Liver (tissue), 9 donors: Measurements from ENCODE around the gene DNAAF5. TPM values are rescaled to one million over a fixed set of nuclear protein-coding genes. Genes with fewer than 3 reads are reported as not detected.

Source experiments
- DNase-seq: peaks from one replicate; pipeline ENCODE4 v3.0.0-alpha.2; 2017; ENCODE audit warnings: low spot score
- H3K27ac ChIP-seq, 2 donors: one replicate each; pipeline ENCODE4 v1.7.0; 2013; ENCODE audit warnings: inconsistent platforms in 2 of 2, low read length in 2 of 2, control low read depth in 1 of 2, low read depth in 1 of 2, mild to moderate bottlenecking in 1 of 2
- H3K27me3 ChIP-seq, 4 donors: one replicate each; pipeline versions ENCODE4 v1.6.1 to v1.7.0; 2013; ENCODE audit warnings: low read length in 3 of 4, inconsistent platforms in 1 of 4, mild to moderate bottlenecking in 1 of 4, moderate library complexity in 1 of 4; ENCODE audit not compliant: control insufficient read depth in 4 of 4, insufficient read depth in 4 of 4
- H3K36me3 ChIP-seq, 4 donors: one replicate each; pipeline versions ENCODE4 v1.6.1 to v1.7.0; 2013; ENCODE audit warnings: low read length in 3 of 4, mild to moderate bottlenecking in 3 of 4, low read depth in 1 of 4, moderate library complexity in 1 of 4; ENCODE audit not compliant: control insufficient read depth in 4 of 4, insufficient read depth in 3 of 4
- H3K4me1 ChIP-seq, 4 donors: one replicate each; pipeline versions ENCODE4 v1.6.1 to v1.7.0; 2013; ENCODE audit warnings: low read length in 3 of 4, mild to moderate bottlenecking in 3 of 4, moderate library complexity in 1 of 4; ENCODE audit not compliant: control insufficient read depth in 4 of 4, insufficient read depth in 4 of 4
- H3K4me3 ChIP-seq, 3 donors: one replicate each; pipeline versions ENCODE4 v1.6.1 to v1.7.0; 2013; ENCODE audit warnings: low read length in 3 of 3, control low read depth in 1 of 3, low read depth in 1 of 3, mild to moderate bottlenecking in 1 of 3
- H3K9ac ChIP-seq, 2 donors: one replicate each; pipeline ENCODE4 v1.7.0; 2013; ENCODE audit warnings: low read length in 2 of 2, mild to moderate bottlenecking in 2 of 2, moderate library complexity in 2 of 2, control low read depth in 1 of 2, low read depth in 1 of 2
- H3K9me3 ChIP-seq, 4 donors: one replicate each; pipeline versions ENCODE4 v1.6.1 to v1.7.0; 2013; ENCODE audit warnings: low read length in 3 of 4; ENCODE audit not compliant: control insufficient read depth in 4 of 4
- ATF3 ChIP-seq: IDR thresholded peaks from 2 replicates; pipeline ENCODE4 v1.6.1; 2016; ENCODE audit warnings: antibody characterized with exemption
- CTCF ChIP-seq: fragments of 150-350 bp; IDR thresholded peaks from 2 replicates; pipeline ENCODE4 v1.5.1; 2017; ENCODE audit warnings: improper control_type of control experiment, low read depth, low read length; ENCODE audit not compliant: missing input control
- EGR1 ChIP-seq, 2 donors: IDR thresholded peaks; 2 replicates each; pipeline ENCODE4 v1.6.1; 2016 to 2018; ENCODE audit warnings: antibody characterized with exemption in 2 of 2, low read depth in 2 of 2
- FOXA1 ChIP-seq: IDR thresholded peaks from 2 replicates; pipeline ENCODE4 v1.6.1; 2016; ENCODE audit warnings: antibody characterized with exemption
- FOXA2 ChIP-seq: IDR thresholded peaks from 2 replicates; pipeline ENCODE4 v1.6.1; 2016; ENCODE audit warnings: antibody characterized with exemption
- GABPA ChIP-seq, 2 donors: IDR thresholded peaks in 1 of 2; conservative IDR thresholded peaks in 1 of 2; 2 replicates each; pipeline ENCODE4 v1.6.1; 2016; ENCODE audit warnings: antibody characterized with exemption in 2 of 2, mild to moderate bottlenecking in 1 of 2, moderate library complexity in 1 of 2
- HNF4A ChIP-seq, 2 donors: conservative IDR thresholded peaks; 2 replicates each; pipeline ENCODE4 v1.6.1; 2016; ENCODE audit warnings: antibody characterized with exemption in 2 of 2, mild to moderate bottlenecking in 2 of 2
- HNF4G ChIP-seq: IDR thresholded peaks from 2 replicates; pipeline ENCODE4 v1.6.1; 2016; ENCODE audit warnings: antibody characterized with exemption
- JUND ChIP-seq, 2 donors: IDR thresholded peaks; 2 replicates each; pipeline ENCODE4 v1.6.1; 2016; ENCODE audit warnings: antibody characterized with exemption in 2 of 2
- MAX ChIP-seq: IDR thresholded peaks from 2 replicates; pipeline ENCODE4 v1.6.1; 2016; ENCODE audit warnings: antibody characterized with exemption
- NR2F2 ChIP-seq: IDR thresholded peaks from 2 replicates; pipeline ENCODE4 v1.6.1; 2016; ENCODE audit warnings: antibody characterized with exemption
- RAD21 ChIP-seq, 2 donors: IDR thresholded peaks; 2 replicates each; pipeline ENCODE4 v1.6.1; 2016; ENCODE audit warnings: antibody characterized with exemption in 2 of 2, mild to moderate bottlenecking in 2 of 2
- REST ChIP-seq: IDR thresholded peaks from 2 replicates; pipeline ENCODE4 v1.6.1; 2016; ENCODE audit warnings: antibody characterized with exemption, mild to moderate bottlenecking
- RXRA ChIP-seq, 2 donors: IDR thresholded peaks; 2 replicates each; pipeline ENCODE4 v1.6.1; 2017 to 2018; ENCODE audit warnings: antibody characterized with exemption in 2 of 2, mild to moderate bottlenecking in 1 of 2
- SP1 ChIP-seq: IDR thresholded peaks from 2 replicates; pipeline ENCODE4 v1.6.1; 2018; ENCODE audit warnings: antibody characterized with exemption, mild to moderate bottlenecking
- TAF1 ChIP-seq: conservative IDR thresholded peaks from 2 replicates; pipeline ENCODE4 v1.6.1; 2016; ENCODE audit warnings: antibody characterized with exemption, mild to moderate bottlenecking
- YY1 ChIP-seq: IDR thresholded peaks from 2 replicates; pipeline ENCODE4 v1.6.1; 2016; ENCODE audit warnings: antibody characterized with exemption, mild to moderate bottlenecking
- ZBTB33 ChIP-seq: IDR thresholded peaks from 2 replicates; pipeline ENCODE4 v1.6.1; 2016; ENCODE audit warnings: antibody characterized with exemption
- WGBS: extraction: QIAGEN DNeasy Blood & Tissue Kit; methylation state at CpG from one replicate; pipeline ENCODE4 v1.1.7; 2013; 5-methylcytosine and 5-hydroxymethylcytosine counted together
- polyA plus RNA-seq, 2 donors: library from polyadenylated mRNA; stranded (reverse) in 1 of 2; unstranded in 1 of 2; fragments of 200-250 nt in 1 of 2; fragments of >200 nt in 1 of 2; fragmentation: Nextera tagmentation in 1 of 2; extraction: Ambion mirVana in 1 of 2; gene quantifications; one replicate each; pipeline versions ENCODE4 v1.2.1 to v1.2.3, GENCODE V29; 2013 to 2015
- total RNA-seq, 2 donors: library from RNA; depleted of rRNA; stranded (reverse); fragments of >200 nt; gene quantifications; one replicate each; pipeline ENCODE4 v1.2.3, GENCODE V29; 2014
- donor health status: healthy.
- donor health status: healthy.
- donor health status: healthy.
- donor health status: healthy.
- donor health status: healthy.

Gene DNAAF5
- total and polyA plus RNA-seq, 4 donors = 3.1 to 11.1 (median 9.5) TPM

- DNase-seq = no peak
- peaks cover 0 to 26% (median 10%) of the 10 kb centered on the region in 4 donors for H3K36me3 ChIP-seq
- TF ChIP-seq RAD21 (IDR thresholded peaks at IDR 0.05) (no peak), EGR1 (IDR thresholded peaks at IDR 0.05; ENCODE audit: low read depth in 2 of 2) (no peak), MAX (no peak), RXRA (IDR thresholded peaks at IDR 0.05) (no peak)
- H3K27ac ChIP-seq = no peak overlapping the region
- H3K4me3 ChIP-seq = no peak overlapping the region
- no peaks in the 10 kb centered on the region for H3K4me1 ChIP-seq
- 94% methylated on average over 10 of the region's 10 CpGs for WGBS
- H3K9ac ChIP-seq = no peak overlapping the region
- no peaks in the 10 kb centered on the region for H3K9me3 ChIP-seq
- H3K27me3 ChIP-seq = no peaks in the 10 kb centered on the region
Measured at GRCh38 chr7:776381-776780, 49.9 kb downstream of the DNAAF5 start.

GRCh38 chr7:776992-777727, 50.7 kb downstream of the DNAAF5 start:
- Histone ChIP-seq H3K27ac (no peak overlapping the region), H3K9ac (no peak overlapping the region), H3K4me3 (no peak overlapping the region), H3K27me3 (no peaks in the 10 kb centered on the region), H3K36me3 (peaks cover 0 to 26% (median 12%) of the 10 kb centered on the region in 4 donors), H3K4me1 (no peaks in the 10 kb centered on the region), H3K9me3 (no peaks in the 10 kb centered on the region)
- 92% methylated on average over 26 of the region's 26 CpGs for WGBS
- TF ChIP-seq RXRA (IDR thresholded peaks at IDR 0.05) (no peak), SP1 (no peak), NR2F2 (no peak), ZBTB33 (no peak), ATF3 (no peak), FOXA2 (no peak), HNF4G (no peak), YY1 (no peak), REST (no peak), RAD21 (IDR thresholded peaks at IDR 0.05) (no peak), FOXA1 (no peak), HNF4A (conservative IDR thresholded peaks at IDR 0.05) (no peak), EGR1 (IDR thresholded peaks at IDR 0.05; ENCODE audit: low read depth in 2 of 2) (no peak), JUND (IDR thresholded peaks at IDR 0.05) (no peak), TAF1 (no peak), GABPA (IDR thresholded peaks at IDR 0.05 in 1 of 2, conservative IDR thresholded peaks at IDR 0.05 in 1 of 2) (no peak), CTCF (no peak), MAX (no peak)
- no peak for DNase-seq
